ENCODE measurements around the gene ARFIP1. TPM values are rescaled to one million over a fixed set of nuclear protein-coding genes. Genes with fewer than 3 reads are reported as not detected.
"Not testable (repeated sequence)": the region's sequence is repeated elsewhere in the genome, so short reads cannot be mapped to it uniquely, and the experiment has no call there.

Gene ARFIP1
- total RNA-seq, 4 donors from 2014 or later = 24.3 to 38.3 (median 27.0) TPM

GRCh38 chr4:152864361-152864760 lies 84.6 kb downstream of the ARFIP1 start:
- no peaks in the 10 kb centered on the region for H3K27me3 ChIP-seq
- H3K4me1 ChIP-seq = peaks cover 5% of the 10 kb centered on the region
- no peaks in the 10 kb centered on the region for H3K9me3 ChIP-seq
- DNase-seq (ENCODE audit: low spot score in 2 of 2) = no peak
- TF ChIP-seq POLR2AphosphoS5 (IDR thresholded peaks at IDR 0.05) (no peak), POLR2A (IDR thresholded peaks at IDR 0.05) (no peak)
- WGBS = 36% methylated on average over 2 of the region's 2 CpGs
- H3K4me3 ChIP-seq = no peak overlapping the region
- peaks cover 3% of the 10 kb centered on the region for H3K36me3 ChIP-seq
- no peak overlapping the region for H3K27ac ChIP-seq

- 96% methylated on average over 11 of the region's 44 CpGs for WGBS
- not testable (repeated sequence) for H3K4me3 ChIP-seq; H3K4me1 ChIP-seq; H3K9me3 ChIP-seq; H3K27me3 ChIP-seq; H3K36me3 ChIP-seq; DNase-seq (ENCODE audit: low spot score in 2 of 2); H3K27ac ChIP-seq
Observed at GRCh38 chr4:152866432-152866993, 86.8 kb downstream of the ARFIP1 start.

GRCh38 chr4:152870606-152871005 lies 90.9 kb downstream of the ARFIP1 start:
- Histone ChIP-seq H3K27ac (no peak overlapping the region), H3K27me3 (no peaks in the 10 kb centered on the region), H3K9me3 (no peaks in the 10 kb centered on the region), H3K4me1 (no peaks in the 10 kb centered on the region), H3K4me3 (no peak overlapping the region), H3K36me3 (peaks cover 3% of the 10 kb centered on the region)
- no peak for DNase-seq (ENCODE audit: low spot score in 2 of 2)
- TF ChIP-seq EP300 (IDR thresholded peaks at IDR 0.05) (no peak), CTCF (IDR thresholded peaks at IDR 0.05) (no peak), POLR2A (IDR thresholded peaks at IDR 0.05) (no peak), POLR2AphosphoS5 (IDR thresholded peaks at IDR 0.05) (no peak)
- 70% methylated on average over 2 of the region's 2 CpGs for WGBS

- H3K36me3 ChIP-seq = peaks cover 7% of the 10 kb centered on the region
- no peak overlapping the region for H3K4me3 ChIP-seq
- H3K4me1 ChIP-seq = no peaks in the 10 kb centered on the region
- TF ChIP-seq CTCF (IDR thresholded peaks at IDR 0.05) = no peak
- no peak for TF ChIP-seq POLR2A (IDR thresholded peaks at IDR 0.05)
- DNase-seq (ENCODE audit: low spot score in 2 of 2) = no peak
- no peaks in the 10 kb centered on the region for H3K27me3 ChIP-seq
- H3K9me3 ChIP-seq = no peaks in the 10 kb centered on the region
- no peak overlapping the region for H3K27ac ChIP-seq
Observed at GRCh38 chr4:152875261-152875660, 95.5 kb downstream of the ARFIP1 start.

GRCh38 chr4:152877868-152878267 lies 98.1 kb downstream of the ARFIP1 start:
- Histone ChIP-seq H3K4me3 (no peak overlapping the region), H3K9me3 (no peaks in the 10 kb centered on the region), H3K27me3 (no peaks in the 10 kb centered on the region), H3K27ac (no peak overlapping the region), H3K4me1 (no peaks in the 10 kb centered on the region), H3K36me3 (peaks cover 8% of the 10 kb centered on the region)
- TF ChIP-seq EP300 (IDR thresholded peaks at IDR 0.05) = no peak
- TF ChIP-seq POLR2AphosphoS5 (IDR thresholded peaks at IDR 0.05) = no peak
- no peak for TF ChIP-seq POLR2A (IDR thresholded peaks at IDR 0.05)
- TF ChIP-seq CTCF (IDR thresholded peaks at IDR 0.05) = no peak
- 94% methylated on average over 1 of the region's 1 CpG for WGBS
- no peak for DNase-seq (ENCODE audit: low spot score in 2 of 2)

GRCh38 chr4:152880263-152880662 lies 100.5 kb downstream of the ARFIP1 start:
- 91% methylated on average over 2 of the region's 2 CpGs for WGBS

More at GRCh38 chr4:152880263-152880662, 100.5 kb downstream of the ARFIP1 start:
- Histone ChIP-seq H3K27ac (no peak overlapping the region), H3K36me3 (peaks cover 11% of the 10 kb centered on the region), H3K27me3 (no peaks in the 10 kb centered on the region), H3K4me3 (no peak overlapping the region), H3K9me3 (no peaks in the 10 kb centered on the region), H3K4me1 (no peaks in the 10 kb centered on the region)
- no peak for DNase-seq (ENCODE audit: low spot score in 2 of 2)
- no peak for TF ChIP-seq POLR2A (IDR thresholded peaks at IDR 0.05)
- no peak for TF ChIP-seq POLR2AphosphoS5 (IDR thresholded peaks at IDR 0.05)
- no peak for TF ChIP-seq EP300 (IDR thresholded peaks at IDR 0.05)
- TF ChIP-seq CTCF (IDR thresholded peaks at IDR 0.05) = no peak
